Lung (tissue), 12 donors: ENCODE measurements around the gene PFDN1. TPM values are rescaled to one million over a fixed set of nuclear protein-coding genes. Genes with fewer than 3 reads are reported as not detected.
"Not testable (repeated sequence)": the region's sequence is repeated elsewhere in the genome, so short reads cannot be mapped to it uniquely, and the experiment has no call there.

Experiments
- ATAC-seq: fragments of 200-7000 bp; cut with Tn5 transposase; one replicate; pipeline ENCODE4 v1.9.1; 2020; ENCODE audit warnings: moderate number of reproducible peaks; ENCODE audit not compliant: insufficient read depth, low FRiP score
- DNase-seq, 3 donors: peaks; one replicate each; pipeline ENCODE4 v3.0.0-alpha.2; 2013 to 2017
- H3K27ac ChIP-seq, 2 donors: one replicate each; pipeline ENCODE4 v1.5.1; 2013; ENCODE audit warnings: mild to moderate bottlenecking in 2 of 2, moderate library complexity in 2 of 2, control low read depth in 1 of 2, inconsistent platforms in 1 of 2, low read depth in 1 of 2, low read length in 1 of 2
- H3K27me3 ChIP-seq, 3 donors: one replicate each; pipeline ENCODE4 v1.5.1; 2013; ENCODE audit warnings: low read length in 2 of 3; ENCODE audit not compliant: control insufficient read depth in 3 of 3, insufficient read depth in 3 of 3
- H3K36me3 ChIP-seq, 4 donors: one replicate each; pipeline ENCODE4 v1.5.1; 2013; ENCODE audit warnings: low read length in 4 of 4, mild to moderate bottlenecking in 1 of 4, moderate library complexity in 1 of 4; ENCODE audit not compliant: control insufficient read depth in 4 of 4, insufficient read depth in 4 of 4
- H3K4me1 ChIP-seq, 5 donors: one replicate each; pipeline ENCODE4 v1.5.1; 2013; ENCODE audit warnings: low read length in 5 of 5, mild to moderate bottlenecking in 2 of 5, moderate library complexity in 1 of 5; ENCODE audit not compliant: control insufficient read depth in 5 of 5, insufficient read depth in 5 of 5
- H3K4me3 ChIP-seq: one replicate; pipeline ENCODE4 v1.5.1; 2013; ENCODE audit warnings: mild to moderate bottlenecking, control low read depth, moderate library complexity
- H3K9ac ChIP-seq, 2 donors: one replicate each; pipeline ENCODE4 v1.5.1; 2013; ENCODE audit warnings: low read length in 2 of 2, control low read depth in 1 of 2; ENCODE audit not compliant: insufficient read depth in 1 of 2
- H3K9me3 ChIP-seq, 4 donors: one replicate each; pipeline ENCODE4 v1.5.1; 2013; ENCODE audit warnings: low read length in 3 of 4, mild to moderate bottlenecking in 1 of 4, moderate library complexity in 1 of 4; ENCODE audit not compliant: control insufficient read depth in 4 of 4, insufficient read depth in 3 of 4
- WGBS, 2 donors: extraction: QIAGEN DNeasy Blood & Tissue Kit; methylation state at CpG; one replicate each; pipeline ENCODE4 v1.1.7; 2013; 5-methylcytosine and 5-hydroxymethylcytosine counted together
- polyA plus RNA-seq, 2 donors: library from polyadenylated mRNA; stranded (reverse); fragments of 200-250 nt; gene quantifications; one replicate each; pipeline ENCODE4 v1.2.1, GENCODE V29; 2013
- total RNA-seq, 2 donors: library from RNA; depleted of rRNA in 1 of 2; stranded (reverse); fragments of >200 nt in 1 of 2; gene quantifications; one replicate each; pipeline ENCODE4 v1.2.1, GENCODE V29; 2014 to 2021
- TF ChIP-seq, protein P1 (sequence below): IDR thresholded peaks from 2 replicates; pipeline ENCODE4 v1.5.1; 2012; ENCODE audit warnings: mild to moderate bottlenecking; ENCODE audit errors: control extremely low read depth, extremely low read depth
- donor health status: control.
- donor health status: control.
- donor health status: Bipolar disorder and iron deficiency.
- donor health status: healthy.
- donor health status: DM: yes; HTN: yes; CAD: no.

The PFDN1 gene
- total and polyA plus RNA-seq, 4 donors = 42.0 to 108 (median 51.6) TPM

DNA sequence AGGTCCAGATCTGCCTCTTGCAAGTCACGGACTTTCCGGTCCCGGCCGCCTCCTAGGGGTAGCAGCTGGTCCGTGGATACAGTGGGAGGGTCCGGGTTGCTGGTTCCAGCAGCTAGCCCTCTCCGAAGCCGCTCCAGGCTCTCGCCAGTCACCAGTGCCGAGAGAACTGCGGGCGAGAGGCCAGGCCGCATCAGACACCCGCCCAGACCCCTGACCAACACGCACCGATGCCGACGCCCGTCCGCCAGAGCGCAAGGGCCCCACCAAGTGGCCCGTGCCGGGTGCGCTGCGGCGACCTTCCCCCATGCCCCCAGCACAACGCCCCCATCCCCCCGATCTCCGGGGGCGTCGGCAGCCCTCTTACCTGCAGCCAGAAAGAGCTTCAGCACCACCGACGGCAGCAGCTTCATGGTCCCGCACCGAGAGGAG is 43.0 kb upstream of the PFDN1 start:
- TF ChIP-seq, protein P1, sequence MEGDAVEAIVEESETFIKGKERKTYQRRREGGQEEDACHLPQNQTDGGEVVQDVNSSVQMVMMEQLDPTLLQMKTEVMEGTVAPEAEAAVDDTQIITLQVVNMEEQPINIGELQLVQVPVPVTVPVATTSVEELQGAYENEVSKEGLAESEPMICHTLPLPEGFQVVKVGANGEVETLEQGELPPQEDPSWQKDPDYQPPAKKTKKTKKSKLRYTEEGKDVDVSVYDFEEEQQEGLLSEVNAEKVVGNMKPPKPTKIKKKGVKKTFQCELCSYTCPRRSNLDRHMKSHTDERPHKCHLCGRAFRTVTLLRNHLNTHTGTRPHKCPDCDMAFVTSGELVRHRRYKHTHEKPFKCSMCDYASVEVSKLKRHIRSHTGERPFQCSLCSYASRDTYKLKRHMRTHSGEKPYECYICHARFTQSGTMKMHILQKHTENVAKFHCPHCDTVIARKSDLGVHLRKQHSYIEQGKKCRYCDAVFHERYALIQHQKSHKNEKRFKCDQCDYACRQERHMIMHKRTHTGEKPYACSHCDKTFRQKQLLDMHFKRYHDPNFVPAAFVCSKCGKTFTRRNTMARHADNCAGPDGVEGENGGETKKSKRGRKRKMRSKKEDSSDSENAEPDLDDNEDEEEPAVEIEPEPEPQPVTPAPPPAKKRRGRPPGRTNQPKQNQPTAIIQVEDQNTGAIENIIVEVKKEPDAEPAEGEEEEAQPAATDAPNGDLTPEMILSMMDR = no peak
- Histone ChIP-seq H3K27me3 (no peaks in the 10 kb centered on the region), H3K27ac (peak overlapping the region; percentile 81 to 95), H3K36me3 (peaks cover 0 to 13% (median 0%) of the 10 kb centered on the region in 4 donors), H3K4me1 (peaks cover 0 to 20% (median 17%) of the 10 kb centered on the region in 5 donors), H3K9ac (peak overlapping the region in 1 of 2 donors; percentile 14), H3K9me3 (no peaks in the 10 kb centered on the region), H3K4me3 (peak overlapping the region; percentile 49)
- WGBS, 2 donors = 6 to 7% methylated on average over 34 to 35 of the region's 35 CpGs
- ATAC-seq = peak; percentile 58
- peak; percentile 62 to 73 (median 67) for DNase-seq

DNA sequence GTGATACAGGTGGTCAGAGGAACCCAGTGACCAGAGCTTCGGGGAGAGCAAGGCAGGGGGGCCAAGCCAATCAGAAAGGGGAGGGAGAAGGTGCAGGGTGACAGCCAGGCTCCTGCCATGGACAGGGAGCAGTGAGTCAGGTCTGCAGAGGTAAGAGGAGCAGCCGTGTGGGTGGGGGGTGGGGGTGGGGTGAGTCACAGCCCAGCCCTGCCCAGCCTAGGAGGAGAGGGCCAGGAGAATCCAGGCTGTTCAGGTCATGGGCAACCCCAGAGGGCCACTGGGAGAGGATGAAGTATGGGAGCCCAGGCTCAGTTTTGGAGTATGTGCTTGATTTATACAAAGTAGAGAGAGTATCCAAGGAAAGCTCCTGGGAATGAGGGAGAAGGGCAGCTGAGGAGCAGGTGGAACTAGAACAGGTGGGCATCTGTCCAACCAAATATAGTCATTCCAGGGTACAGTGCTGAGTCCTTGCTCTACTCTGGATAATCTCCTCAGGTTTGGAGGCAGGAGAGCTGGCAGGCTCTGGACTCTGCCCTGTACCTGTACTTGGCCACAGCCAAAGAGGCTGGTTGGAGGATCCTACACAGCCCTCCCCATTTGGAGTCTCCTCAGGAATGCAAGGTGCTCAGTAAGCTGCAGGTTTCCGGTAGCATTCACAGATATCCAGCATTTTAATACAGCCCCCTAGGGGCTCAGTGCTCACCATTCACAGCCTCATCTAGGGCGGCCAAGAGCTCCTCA is 42.0 kb upstream of the PFDN1 start:
- peaks cover 0 to 20% (median 17%) of the 10 kb centered on the region in 5 donors for H3K4me1 ChIP-seq
- peak in 1 of 3 donors; percentile 35 for DNase-seq
- H3K36me3 ChIP-seq = peaks cover 0 to 13% (median 0%) of the 10 kb centered on the region in 4 donors
- H3K27me3 ChIP-seq = no peaks in the 10 kb centered on the region
- no peaks in the 10 kb centered on the region for H3K9me3 ChIP-seq
- H3K9ac ChIP-seq = no peak overlapping the region
- ATAC-seq = no peak
- peak overlapping the region; percentile 49 for H3K4me3 ChIP-seq
- peak overlapping the region; percentile 38 to 95 for H3K27ac ChIP-seq
- 61 to 84% methylated on average over 4 of the region's 4 CpGs for WGBS, 2 donors
- TF ChIP-seq, protein P1 = no peak

DNA sequence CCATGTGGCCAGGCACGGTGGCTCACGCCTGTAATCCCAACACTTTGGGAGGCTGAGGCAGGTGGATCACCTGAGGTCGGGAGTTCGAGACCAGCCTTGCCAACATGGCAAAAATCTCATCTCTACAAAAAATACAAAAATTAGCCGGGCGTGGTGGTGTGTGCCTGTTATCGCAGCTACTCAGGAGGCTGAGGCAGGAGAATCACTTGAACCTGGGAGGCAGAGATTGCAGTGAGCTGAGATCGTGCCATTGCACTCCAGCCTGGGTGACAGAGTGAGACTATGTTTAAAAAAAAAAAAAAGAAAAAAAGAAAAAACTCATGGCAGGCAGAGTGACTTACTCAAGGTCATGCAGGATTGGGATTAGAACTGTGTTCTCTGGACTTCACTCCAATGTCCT is 40.9 kb upstream of the PFDN1 start:
- H3K9ac ChIP-seq, H3K9me3 ChIP-seq, H3K27me3 ChIP-seq, H3K4me3 ChIP-seq, ATAC-seq, DNase-seq, H3K27ac ChIP-seq: not testable (repeated sequence)
- 96 to 97% methylated on average over 8 of the region's 8 CpGs for WGBS, 2 donors
- Histone ChIP-seq H3K36me3 (peaks cover 0 to 18% (median 0%) of the 10 kb centered on the region in 4 donors), H3K4me1 (peaks cover 0 to 23% (median 17%) of the 10 kb centered on the region in 5 donors)

DNA sequence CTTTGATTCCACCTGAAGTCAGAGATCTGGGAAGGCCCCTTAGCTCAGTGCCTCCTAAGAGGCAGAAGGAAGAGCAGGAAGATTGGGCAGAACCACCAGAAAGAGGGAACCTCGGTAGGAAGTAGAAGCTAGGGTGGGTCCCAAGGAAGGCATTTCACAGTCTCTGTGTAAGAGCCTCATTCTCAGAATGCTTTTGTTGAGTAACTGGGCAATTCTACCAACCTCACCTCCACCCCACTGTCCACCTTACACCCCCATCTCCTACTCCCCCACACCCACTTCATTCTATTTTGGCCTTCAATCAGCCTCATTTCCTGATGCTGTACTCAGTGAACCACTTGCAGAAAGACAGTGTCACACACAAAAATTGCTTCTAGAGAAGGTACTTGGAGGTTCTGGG is 40.0 kb upstream of the PFDN1 start:
- Histone ChIP-seq H3K9me3 (no peaks in the 10 kb centered on the region), H3K9ac (no peak overlapping the region), H3K36me3 (peaks cover 0 to 18% (median 0%) of the 10 kb centered on the region in 4 donors), H3K4me3 (no peak overlapping the region), H3K27me3 (no peaks in the 10 kb centered on the region), H3K27ac (peak overlapping the region; percentile 30 to 54), H3K4me1 (peaks cover 0 to 27% (median 17%) of the 10 kb centered on the region in 5 donors)
- TF ChIP-seq, protein P1 = no peak
- ATAC-seq (no peak), DNase-seq (no peak)
- 7 to 45% methylated on average over 1 of the region's 1 CpG for WGBS, 2 donors
